DMS153 treated with DMSO at 0.1 percent for 48 hours (cell line): ENCODE data around the gene DIP2C.

Source experiments
- DNase-seq: peaks from one replicate; lab custom pipeline; 2025; ENCODE audit not compliant: unreplicated experiment; lab: John Stamatoyannopoulos, UW

Gene DIP2C

GRCh38 chr10:558891-559766, 130.3 kb downstream of the DIP2C start:
- DNase-seq, result no peak

- DNase-seq, result no peak
Observed at GRCh38 chr10:558364-558763, 131.1 kb downstream of the DIP2C start.

GRCh38 chr10:557792-558328, 131.6 kb downstream of the DIP2C start:
- peak; percentile 1 for DNase-seq

GRCh38 chr10:556971-557637, 132.4 kb downstream of the DIP2C start:
- DNase-seq, result no peak

- no peak for DNase-seq
Observed at GRCh38 chr10:555682-556350, 133.7 kb downstream of the DIP2C start.

- no peak for DNase-seq
Observed at GRCh38 chr10:555281-555680, 134.2 kb downstream of the DIP2C start.

- no peak for DNase-seq
Observed at GRCh38 chr10:554182-554848, 135.2 kb downstream of the DIP2C start.

- DNase-seq, result no peak
Observed at GRCh38 chr10:553233-553632, 136.2 kb downstream of the DIP2C start.

GRCh38 chr10:552679-553078, 136.8 kb downstream of the DIP2C start:
- DNase-seq, result no peak

- DNase-seq, result no peak
Observed at GRCh38 chr10:551373-552252, 137.9 kb downstream of the DIP2C start.

- no peak for DNase-seq
Observed at GRCh38 chr10:550665-551372, 138.6 kb downstream of the DIP2C start.

- no peak for DNase-seq
Observed at GRCh38 chr10:549391-549790, 140.1 kb downstream of the DIP2C start.

- no peak for DNase-seq
Observed at GRCh38 chr10:548238-548901, 141.1 kb downstream of the DIP2C start.

GRCh38 chr10:547591-548081, 141.8 kb downstream of the DIP2C start:
- DNase-seq, result no peak

- DNase-seq, result no peak
Observed at GRCh38 chr10:546971-547590, 142.4 kb downstream of the DIP2C start.

GRCh38 chr10:546451-546850, 143.0 kb downstream of the DIP2C start:
- no peak for DNase-seq

- DNase-seq, result no peak
Observed at GRCh38 chr10:543862-544822, 145.3 kb downstream of the DIP2C start.
